Left kidney (tissue), 2 donors: ENCODE results near the gene HDAC9. TPM values are rescaled to one million over a fixed set of nuclear protein-coding genes. Genes with fewer than 3 reads are reported as not detected.
"Not testable (repeated sequence)": the region's sequence is repeated elsewhere in the genome, so short reads cannot be mapped to it uniquely, and the experiment has no call there.

Experiments used
- DNase-seq: peaks from one replicate; pipeline ENCODE4 v3.0.0-alpha.2; 2013
- polyA plus RNA-seq: library from polyadenylated mRNA; unstranded; fragments of 120-200 nt; gene quantifications from one replicate; pipeline ENCODE4 v1.2.1, GENCODE V29; 2013; ENCODE audit not compliant: insufficient read length

HDAC9 gene
- polyA plus RNA-seq, 1 donor, result 10.4 TPM

DNA sequence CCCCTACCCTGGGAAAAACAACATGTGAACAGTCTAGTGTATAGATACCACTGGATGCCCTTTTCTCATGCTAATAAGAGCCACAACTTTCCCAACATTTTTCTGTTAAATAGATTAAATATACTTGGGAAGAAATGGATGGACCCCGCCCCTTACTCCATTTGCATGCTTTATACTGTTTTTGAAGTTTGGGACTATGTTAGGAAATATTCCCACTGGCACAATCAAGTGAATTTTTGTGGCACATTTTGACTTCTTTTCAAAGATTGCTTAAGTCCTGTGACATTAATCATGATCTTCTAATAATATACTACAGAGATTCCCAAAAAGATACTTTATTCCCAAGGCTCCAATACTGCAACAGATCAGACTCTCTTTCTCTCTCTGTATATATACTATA, 405.3 kb downstream of the HDAC9 start:
- DNase-seq, result no peak

DNA sequence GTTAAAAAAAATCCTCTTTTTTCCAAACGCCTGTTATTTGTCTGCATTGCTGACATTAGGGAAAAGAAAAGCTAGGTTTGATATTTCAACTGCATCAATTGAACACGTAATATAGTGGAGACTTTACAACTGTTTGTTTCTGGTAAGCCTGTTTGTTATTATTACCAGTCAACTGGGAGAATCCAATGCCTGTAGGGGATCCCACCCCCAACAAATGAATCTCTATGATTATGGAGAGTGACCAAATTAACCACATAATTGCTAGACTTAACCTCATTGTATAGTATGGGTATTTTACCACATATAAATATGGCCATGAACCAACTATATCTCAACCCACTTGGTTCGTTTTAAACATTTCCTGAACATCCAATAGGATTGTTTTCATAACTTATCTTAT, 405.8 kb downstream of the HDAC9 start:
- DNase-seq, result no peak

DNA sequence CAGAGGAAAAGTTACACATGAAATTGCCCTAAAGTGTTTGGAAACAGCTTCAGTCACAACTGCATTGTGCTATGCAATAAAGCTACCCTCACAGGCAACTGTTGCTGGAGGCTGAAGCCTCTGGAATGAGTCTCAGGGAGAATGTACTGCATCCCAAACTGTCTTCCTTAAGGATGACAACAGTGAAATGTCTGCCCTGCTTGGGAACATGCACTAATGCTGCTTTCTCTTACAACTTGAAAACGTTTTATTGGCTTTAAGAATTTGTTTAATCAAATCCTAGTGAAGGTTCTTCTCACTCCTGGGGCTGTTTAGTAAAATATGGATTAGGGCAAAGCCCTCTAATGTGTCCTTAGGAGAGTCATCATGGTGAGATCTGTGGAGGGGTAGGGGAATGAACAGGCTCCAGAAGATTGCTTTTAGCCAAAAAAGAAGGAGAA, 406.5 kb downstream of the HDAC9 start:
- no peak for DNase-seq

DNA sequence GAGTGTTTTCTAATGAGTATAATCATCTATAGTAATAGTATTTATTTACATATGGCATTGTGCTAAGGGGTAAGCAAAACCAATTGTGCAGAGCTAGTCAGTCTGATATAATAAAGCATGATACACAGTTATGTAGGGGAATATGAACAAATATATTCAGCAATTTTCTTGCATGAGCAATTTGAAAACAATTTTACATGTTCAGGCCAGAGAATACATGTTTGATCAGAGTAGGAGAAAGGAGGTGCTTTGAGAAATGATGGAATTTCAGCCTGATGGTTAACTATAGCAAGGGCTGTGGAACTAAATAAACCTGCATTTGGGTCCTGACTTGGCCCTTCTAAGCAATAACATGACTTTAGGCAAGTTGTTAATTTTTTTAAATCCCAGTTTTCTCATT, 407.3 kb downstream of the HDAC9 start:
- DNase-seq, result no peak

DNA sequence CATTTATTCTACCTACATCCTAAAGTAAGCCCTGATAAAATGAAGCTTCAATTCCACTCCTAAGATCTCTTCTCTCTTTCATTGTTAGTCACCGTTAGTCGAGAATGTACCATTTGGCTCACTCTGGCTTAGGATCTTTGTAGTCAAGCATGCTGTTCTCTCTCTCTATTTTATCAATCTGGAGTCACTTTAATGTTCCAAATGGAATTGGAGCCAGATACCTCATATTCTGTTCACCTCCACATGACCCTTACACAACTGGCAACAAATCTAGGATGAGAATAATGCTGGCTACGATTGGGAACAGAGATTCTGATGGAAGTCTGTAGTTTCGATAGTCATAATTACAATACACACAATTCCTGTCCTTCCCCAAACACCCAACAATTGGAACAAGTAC, 408.1 kb downstream of the HDAC9 start:
- no peak for DNase-seq

DNA sequence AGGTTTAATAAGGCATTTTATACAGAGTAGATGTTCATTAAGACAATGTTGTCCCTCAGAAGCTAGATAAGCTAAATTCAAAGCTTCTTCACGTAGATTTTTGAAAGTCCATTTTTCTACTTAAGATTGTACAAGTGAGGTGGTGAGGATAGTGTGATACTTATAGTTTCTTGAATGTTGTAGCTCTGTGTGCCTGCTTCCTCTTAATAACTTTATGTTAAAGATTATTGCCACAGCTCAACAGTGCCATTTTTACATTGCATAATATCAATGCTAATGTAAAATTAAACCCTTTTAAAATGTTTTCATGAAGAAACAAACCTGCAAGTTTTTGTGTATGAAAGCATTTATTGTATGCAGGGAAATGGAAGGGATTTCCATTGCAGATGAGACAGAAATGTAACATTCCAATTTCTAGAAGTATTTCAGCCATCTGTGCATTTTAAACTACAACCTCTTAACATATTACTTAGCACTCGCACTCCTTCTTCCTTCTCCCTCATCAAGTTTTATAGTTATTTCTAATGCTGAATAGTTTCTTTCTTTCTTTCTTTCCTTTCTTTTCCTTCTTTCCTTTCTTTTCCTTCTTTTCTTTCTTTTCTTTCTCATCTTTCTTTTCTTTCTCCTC, 409.9 kb downstream of the HDAC9 start:
- DNase-seq, result no peak

DNA sequence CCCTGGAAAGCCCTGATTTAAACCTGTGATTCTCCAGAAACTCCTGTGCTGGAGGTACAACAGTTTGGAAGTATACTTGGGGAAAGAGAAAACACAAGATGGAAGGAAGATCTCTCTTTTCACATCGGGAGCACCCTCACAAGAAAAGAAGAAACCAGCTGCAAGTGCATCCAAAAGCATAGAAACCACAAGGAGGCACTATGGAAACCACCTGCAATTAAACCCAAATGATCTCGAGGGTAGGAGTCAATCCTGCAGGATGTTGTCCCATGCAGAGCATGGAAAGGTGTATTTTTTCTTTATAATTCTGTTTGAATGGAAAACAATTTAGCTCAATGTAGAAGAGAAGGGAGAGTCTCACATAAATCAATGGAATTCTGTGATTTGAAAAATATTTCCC, 411.4 kb downstream of the HDAC9 start:
- no peak for DNase-seq

DNA sequence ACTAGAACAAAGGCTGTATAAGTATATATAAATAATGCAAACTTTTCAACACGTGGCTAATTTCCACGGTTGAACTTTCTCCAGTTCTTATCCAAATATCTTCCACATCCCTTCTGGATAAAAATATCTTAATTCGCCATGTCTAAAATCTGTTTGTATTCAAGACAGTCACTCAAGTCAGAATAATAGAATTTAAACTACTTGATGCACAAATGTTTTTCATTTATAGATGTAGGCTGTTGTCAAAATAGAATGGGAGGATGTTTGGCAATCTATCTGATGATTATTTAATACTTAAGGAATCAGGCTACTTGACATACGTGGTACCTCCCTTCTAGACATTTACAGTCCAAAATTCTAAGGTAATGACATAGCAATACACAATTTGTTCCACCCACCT, 417.6 kb downstream of the HDAC9 start:
- no peak for DNase-seq

DNA sequence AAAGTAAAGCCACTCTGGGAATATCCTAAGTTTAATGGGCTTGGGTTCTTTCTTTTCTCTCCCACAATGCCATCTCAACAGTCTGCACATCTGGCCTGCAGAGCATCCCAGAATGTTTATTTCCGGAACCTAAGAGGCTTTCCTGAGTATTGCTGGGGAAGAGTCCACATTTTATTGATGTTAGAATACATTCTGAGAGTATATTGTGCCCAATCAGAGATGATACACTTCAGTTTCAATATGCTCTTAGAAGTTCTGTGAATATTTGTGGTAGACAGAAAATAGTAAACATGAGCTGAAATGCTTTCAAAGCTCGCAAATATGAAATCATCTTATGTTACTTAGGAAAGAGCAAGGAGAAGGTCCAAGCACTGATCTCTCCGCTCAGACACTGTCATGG, 421.3 kb downstream of the HDAC9 start:
- DNase-seq, result no peak

DNA sequence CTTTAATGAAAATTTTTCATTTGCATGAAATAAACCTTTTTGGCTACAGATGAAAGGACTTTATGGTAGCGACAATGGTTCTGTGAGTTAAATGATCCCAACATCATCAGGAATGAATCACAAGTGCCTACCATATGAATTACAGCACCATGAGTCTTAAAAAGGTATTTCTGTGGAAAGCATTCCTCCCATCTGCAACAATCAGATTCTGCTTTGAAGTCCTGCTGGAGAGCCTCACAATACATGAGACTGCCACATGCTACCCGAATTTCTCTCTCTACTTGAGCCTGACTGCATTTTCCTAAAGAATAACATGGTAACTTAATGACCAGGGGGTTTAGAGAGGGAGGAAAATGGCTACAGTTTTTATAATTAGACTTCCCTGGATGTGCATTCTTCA, 431.6 kb downstream of the HDAC9 start:
- DNase-seq, result no peak

DNA sequence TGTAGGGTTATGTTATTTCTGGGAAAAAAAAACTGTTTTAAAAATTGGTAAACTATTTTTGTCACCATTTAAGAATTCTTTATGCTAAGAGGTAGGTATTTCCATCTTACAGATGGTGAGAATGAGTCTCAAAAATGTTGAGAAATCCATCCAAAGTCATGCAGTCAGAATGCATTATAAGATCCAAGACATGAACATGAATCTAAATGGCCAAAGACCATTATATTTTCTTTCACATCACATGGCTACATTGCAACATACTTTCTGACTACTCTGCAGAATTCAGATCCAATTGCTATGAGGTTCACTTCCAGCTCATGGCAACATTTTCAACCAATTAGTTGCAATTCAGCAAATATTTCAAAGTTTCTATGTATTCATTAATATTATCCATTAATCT, 440.7 kb downstream of the HDAC9 start:
- DNase-seq, result no peak

DNA sequence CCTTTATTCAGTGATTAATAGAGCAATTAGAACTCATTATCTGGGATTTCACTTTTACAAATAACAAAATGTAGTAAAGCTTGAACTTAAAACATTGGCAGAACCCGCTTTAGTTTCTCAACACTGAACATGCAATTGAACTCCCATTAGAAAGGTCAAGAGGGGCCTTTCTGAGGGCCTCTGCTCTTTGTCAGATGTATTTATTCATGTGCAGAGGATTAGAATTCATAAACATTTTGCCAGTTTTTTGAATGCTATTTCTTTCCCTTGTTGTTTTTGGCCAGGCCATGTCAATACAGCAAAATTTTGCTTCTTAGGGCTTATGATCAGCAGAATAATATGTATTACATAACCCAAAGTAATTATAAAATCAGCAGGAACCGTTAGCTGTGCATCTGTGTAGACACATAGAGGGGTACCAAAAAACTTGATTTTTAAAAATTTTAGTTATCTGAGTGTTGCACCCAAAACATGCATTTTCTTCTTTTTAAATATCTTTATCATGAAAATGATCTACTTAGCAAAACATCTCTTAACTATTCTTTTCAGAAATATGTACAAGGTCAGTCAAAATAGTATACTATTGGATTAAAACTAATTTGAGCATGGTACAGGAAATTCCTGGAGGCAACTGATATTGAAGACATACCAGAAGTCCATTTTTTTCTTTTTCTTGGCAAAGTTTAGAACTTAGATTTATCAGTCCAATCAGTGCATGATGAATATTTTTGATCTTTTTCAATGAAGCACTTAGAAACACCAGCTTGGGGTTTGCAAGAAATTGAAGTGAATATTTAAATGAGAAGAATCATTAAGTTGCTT, 444.4 kb downstream of the HDAC9 start:
- DNase-seq, result no peak

DNA sequence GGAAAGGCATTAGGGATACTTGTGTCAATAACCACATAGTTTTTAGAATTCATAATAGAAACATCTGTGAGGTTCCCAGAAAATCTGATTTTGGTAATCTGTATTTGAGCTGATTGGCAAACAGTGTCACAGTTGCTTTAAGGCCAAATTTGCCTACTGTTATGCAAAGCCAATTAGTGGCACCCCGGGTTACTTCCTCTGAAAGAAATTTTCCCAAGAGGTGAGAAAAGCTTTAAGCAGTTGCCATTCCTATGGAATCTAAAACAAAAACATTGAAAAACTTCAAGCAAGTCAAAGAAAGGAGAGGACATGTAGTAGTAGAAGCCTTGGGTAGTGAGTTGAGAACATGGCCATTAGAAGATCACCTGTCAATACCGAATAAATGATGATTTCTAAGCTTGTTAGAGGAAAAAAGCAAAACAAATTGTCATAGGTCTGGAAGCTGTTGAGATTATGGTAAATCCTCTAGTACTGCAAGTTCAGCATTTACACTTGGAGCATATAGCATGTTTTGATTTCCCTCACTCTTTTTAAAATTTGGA, 445.1 kb downstream of the HDAC9 start:
- no peak for DNase-seq

DNA sequence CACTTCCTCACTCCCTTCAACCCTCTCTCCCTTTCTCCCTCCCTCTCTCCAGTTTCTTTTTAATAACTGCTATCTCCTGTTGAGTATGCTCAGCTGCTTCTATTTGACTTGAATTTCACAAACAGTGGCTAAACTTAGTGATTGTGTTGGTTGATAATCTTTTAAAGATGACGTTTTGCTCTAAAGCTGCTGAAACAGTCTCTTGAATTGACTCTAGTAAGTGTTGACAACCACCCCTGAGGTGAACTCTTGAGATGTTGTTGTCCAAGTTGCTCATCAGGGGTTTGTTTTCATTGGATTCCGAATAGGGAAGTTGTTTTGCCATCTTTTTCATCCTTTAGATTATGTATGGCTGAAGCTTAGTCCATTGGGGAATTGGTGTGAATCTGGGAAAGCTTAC, 445.7 kb downstream of the HDAC9 start:
- no peak for DNase-seq

DNA sequence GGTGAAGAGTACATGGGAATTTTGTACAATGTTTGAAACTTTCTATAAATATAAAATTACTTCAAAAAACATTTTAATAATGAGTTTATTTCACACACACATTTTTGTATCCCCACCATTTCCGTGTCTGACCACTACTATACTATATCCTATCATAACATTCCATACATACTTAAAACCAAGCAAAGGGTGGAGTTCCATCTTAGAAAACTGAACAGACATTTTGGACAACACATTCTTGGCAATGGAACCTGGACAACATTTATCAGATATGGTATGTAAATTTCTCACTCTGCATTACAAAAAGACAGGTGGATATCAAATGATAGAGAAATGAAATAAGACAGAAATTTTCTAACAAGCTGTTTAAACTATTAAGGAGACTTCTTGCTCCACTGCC, 453.0 kb downstream of the HDAC9 start:
- no peak for DNase-seq

DNA sequence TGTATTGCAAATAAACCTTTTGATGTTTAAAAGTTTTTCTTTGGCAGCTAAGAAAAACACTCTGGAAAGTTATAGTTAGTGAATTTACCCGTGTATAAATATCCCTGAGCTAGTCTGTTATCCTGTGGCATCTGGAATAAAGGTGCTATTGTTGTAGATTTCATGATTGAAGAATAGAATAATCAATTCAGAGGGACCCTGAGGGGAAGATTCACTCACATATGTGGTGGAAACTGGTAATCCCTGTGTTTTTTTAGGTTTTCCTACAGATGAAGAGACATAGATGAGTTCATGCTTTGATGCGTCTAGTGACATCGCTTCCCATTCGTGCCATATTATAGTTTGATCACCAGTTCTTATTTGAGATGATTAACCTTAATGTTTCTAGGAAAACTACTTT, 457.3 kb downstream of the HDAC9 start:
- DNase-seq, result no peak

DNA sequence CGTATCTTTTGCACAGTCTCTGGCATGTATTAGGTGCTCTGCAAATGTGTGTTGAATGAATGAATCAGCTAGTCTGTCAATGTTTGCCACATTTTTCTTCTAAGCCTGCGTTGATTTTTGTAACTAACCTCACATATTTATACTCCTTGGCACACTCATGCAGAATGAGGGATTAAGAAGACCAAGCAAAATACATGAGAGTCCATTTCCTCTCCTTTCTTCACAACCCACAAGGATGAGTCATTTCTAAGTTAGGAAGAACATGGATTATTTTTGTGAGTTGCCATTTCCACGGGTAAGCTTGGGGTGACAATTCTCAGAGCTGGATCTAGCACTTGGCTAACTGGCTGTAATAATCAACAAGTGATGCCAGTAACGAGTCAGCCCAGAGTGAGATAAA, 463.1 kb downstream of the HDAC9 start:
- no peak for DNase-seq

DNA sequence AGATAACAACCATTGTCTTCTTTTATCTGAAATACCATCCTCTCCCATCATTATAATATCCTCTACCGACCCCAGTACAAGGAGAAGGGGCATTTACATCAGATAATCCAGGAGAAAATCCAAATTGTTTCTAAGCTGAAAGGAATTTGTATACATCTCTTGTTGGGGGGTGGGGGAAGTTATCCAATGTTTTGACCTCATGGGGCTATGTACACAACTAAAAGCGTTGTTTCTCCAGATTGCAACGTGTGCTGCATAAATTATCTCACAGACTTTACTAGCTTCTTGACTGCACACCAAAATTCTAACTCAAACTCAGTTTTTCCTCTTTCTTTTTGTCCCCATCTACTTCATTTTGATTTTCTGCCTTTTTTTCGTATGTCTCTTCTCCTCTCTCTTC, 465.2 kb downstream of the HDAC9 start:
- DNase-seq, result no peak

DNA sequence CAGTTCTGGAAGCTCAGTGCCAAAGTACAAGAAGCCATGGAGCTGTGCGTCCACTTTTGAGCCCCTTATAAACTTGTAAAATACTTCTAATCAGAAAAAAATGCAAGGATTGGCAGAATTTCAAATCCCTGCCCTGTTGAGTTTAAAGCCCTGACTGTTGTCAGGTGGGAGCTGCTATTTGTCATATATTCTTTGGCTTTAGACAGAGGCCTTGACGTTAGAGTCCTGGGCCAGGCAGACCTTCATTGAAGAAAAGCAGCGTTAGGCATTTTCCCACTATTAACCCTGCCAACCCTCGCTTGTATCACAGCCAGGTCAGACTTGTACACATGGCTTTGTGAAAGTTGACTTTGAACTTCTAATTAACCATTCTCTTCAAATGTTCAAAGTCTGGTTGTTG, 466.5 kb downstream of the HDAC9 start:
- no peak for DNase-seq

DNA sequence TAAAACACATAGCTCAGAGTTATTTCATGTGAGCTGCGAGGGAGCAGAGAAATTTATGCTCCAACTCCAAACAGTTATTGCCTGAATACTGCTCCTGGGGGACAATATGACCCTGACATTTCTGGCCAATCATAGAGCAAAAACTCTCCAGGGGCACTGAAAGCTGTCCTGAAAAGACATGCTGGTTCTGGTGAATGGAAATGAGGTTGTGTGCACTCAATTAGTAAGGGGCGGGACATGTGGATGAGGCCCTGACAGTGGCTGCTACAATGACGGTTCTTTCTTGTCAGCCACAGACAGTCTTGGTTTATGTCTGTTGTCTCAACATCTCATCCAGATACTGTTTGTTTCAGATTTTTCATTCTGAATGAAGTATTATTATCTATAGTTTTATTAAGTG, 470.1 kb downstream of the HDAC9 start:
- DNase-seq, result no peak

DNA sequence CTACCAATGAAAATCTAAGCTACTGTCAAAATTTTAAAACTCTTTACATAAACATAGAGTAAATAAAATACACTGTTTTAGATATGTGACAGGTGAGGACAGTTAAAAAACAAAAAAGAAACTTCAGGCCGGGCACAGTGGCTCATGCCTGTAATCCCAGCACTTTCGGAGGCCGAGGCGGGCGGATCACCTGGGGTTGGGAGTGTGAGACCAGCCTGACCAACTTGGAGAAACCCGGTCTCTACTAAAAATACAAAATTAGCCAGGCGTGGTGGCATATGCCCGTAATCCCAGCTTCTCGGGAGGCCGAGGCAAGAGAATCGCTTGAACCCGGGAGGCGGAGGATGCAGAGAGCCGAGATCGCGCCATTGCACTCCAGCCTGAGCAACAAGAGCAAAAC, 472.2 kb downstream of the HDAC9 start:
- not testable (repeated sequence) for DNase-seq

DNA sequence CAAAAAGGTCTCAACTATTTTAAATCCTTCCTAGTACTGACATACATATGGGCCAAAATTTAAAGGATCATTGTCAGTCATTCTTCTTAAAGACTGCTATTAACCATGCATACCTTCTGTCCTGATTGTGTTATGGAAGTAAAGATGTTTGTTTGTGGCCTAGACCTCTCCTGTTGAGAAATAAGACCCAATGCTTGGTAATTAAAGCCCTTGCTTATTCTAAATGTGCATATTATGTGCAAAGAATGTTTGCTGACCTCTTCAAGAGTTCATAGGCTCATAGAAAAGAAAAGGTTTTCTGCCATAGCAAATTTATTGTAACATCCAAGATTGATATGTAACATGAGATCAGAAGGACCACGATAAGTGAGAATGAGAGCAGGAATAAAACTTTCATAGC, 476.3 kb downstream of the HDAC9 start:
- DNase-seq, result no peak

DNA sequence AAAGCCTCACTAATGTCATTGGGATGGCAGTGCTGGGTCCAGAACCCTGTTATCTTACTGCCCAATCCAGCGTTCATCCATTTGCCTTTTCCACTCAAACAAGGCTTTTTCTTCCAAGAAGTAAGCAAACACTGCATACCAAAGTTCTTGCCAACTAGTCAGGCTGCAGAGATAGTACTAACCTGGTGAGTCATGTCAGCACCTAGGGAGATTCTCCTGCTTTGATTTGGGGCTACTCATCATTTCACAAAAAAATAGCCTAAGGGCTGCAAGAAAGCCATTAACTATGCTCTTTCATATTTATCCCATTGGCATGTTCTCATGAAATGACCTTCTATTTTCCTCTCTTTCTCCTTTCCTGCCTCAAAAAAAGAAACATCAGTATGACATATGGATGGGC, 479.3 kb downstream of the HDAC9 start:
- DNase-seq, result no peak

DNA sequence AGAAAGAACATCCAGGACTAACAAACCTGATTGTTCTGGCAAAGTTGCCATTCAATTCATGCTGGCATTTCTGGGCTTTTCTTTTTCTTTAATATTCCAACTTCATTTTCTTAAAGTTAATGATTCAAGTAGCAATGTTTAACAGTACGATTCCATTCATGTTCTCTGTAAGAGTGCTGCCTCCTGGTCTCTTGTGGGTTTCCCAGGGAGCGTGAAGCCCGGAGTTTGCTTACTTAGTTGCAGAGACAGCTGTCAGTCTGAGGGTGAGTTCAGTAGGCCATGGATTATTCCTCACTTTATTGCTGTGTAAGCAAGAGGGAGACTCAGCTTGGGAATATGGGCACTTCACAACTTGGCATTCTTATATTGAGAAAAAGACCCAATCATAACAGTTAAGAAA, 479.7 kb downstream of the HDAC9 start:
- DNase-seq, result no peak
